B cell (primary cell): ENCODE data around the gene PPAN. TPM values are rescaled to one million over a fixed set of nuclear protein-coding genes. Genes with fewer than 3 reads are reported as not detected.

Experiments used
- ATAC-seq: fragments of 200-7000 bp; cut with Tn5 transposase; one replicate; pipeline ENCODE4 v1.10.0; 2021; ENCODE audit warnings: low read depth, mild to moderate bottlenecking, moderate number of reproducible peaks, moderate library complexity
- CTCF ChIA-PET: fragments of 350-600 bp; sonication (Branson Sonifier 250); formaldehyde crosslinking; loops from one replicate; lab custom pipeline; 2021; ENCODE audit warnings: antibody characterized with exemption, inconsistent platforms; lab: Charles Lee
- POLR2A ChIA-PET: fragments of 350-600 bp; sonication (Branson Sonifier 250); formaldehyde crosslinking; loops from one replicate; lab custom pipeline; 2021; ENCODE audit warnings: antibody characterized with exemption; lab: Charles Lee
- DNase-seq: peaks from one replicate; pipeline ENCODE4 v3.0.0; 2013
- H2AFZ ChIP-seq: 2 replicates; pipeline ENCODE4 v1.6.1; 2012; ENCODE audit warnings: mild to moderate bottlenecking, low read depth, low read length; ENCODE audit not compliant: insufficient read depth, poor library complexity, severe bottlenecking
- H3K27ac ChIP-seq, 2 donors: 1 replicate in 1 of 2; 2 replicates in 1 of 2; pipeline ENCODE4 v1.5.1; 2012 to 2013; ENCODE audit warnings: low read length in 2 of 2, mild to moderate bottlenecking in 2 of 2, moderate library complexity in 1 of 2
- H3K27me3 ChIP-seq, 4 experiments: fragments of 200-600 bp in 1 of 4; sonication (generic) in 1 of 4; replicated peaks in 1 of 4; 1 replicate in 2 of 4; 2 replicates in 2 of 4; pipeline versions ENCODE4 v1.6.1 to v1.7.0; 2013 to 2016; ENCODE audit warnings: low read length in 3 of 4, mild to moderate bottlenecking in 2 of 4, mixed read lengths in 1 of 4, moderate library complexity in 1 of 4; ENCODE audit not compliant: insufficient read depth in 4 of 4, control insufficient read depth in 3 of 4; ENCODE audit errors: control extremely low read depth in 1 of 4
- H3K36me3 ChIP-seq, 2 experiments: replicated peaks in 1 of 2; 1 replicate in 1 of 2; 2 replicates in 1 of 2; pipeline versions ENCODE4 v1.6.1 to v1.7.1; 2013; ENCODE audit warnings: low read length in 1 of 2; ENCODE audit not compliant: insufficient read depth in 2 of 2, control insufficient read depth in 1 of 2; ENCODE audit errors: control extremely low read depth in 1 of 2, extremely low read depth in 1 of 2
- H3K4me1 ChIP-seq, 2 donors: fragments of 200-600 bp in 1 of 2; sonication (generic) in 1 of 2; 1 replicate in 1 of 2; 2 replicates in 1 of 2; pipeline versions ENCODE4 v1.5.1 to v1.6.1; 2013 to 2017; ENCODE audit warnings: low read length in 2 of 2; ENCODE audit not compliant: control insufficient read depth in 2 of 2, insufficient read depth in 2 of 2
- H3K4me2 ChIP-seq: replicated peaks from 2 replicates; pipeline ENCODE3; 2012; ENCODE audit warnings: mild to moderate bottlenecking, low read depth, low read length; ENCODE audit not compliant: poor library complexity, severe bottlenecking
- H3K4me3 ChIP-seq, 5 experiments: fragments of 200-600 bp in 1 of 5; sonication (generic) in 1 of 5; 1 replicate in 3 of 5; 2 replicates in 2 of 5; pipeline versions ENCODE4 v1.5.1 to v1.7.0; 2011 to 2016; ENCODE audit warnings: low read length in 4 of 5, mild to moderate bottlenecking in 4 of 5, low read depth in 2 of 5, control low read depth in 1 of 5, moderate library complexity in 1 of 5; ENCODE audit not compliant: insufficient read depth in 1 of 5; ENCODE audit errors: control extremely low read depth in 1 of 5, extremely low read depth in 1 of 5
- H3K79me2 ChIP-seq: fragments of 200-600 bp; sonication (generic); one replicate; pipeline ENCODE4 v1.6.0; 2016; ENCODE audit warnings: low read length; ENCODE audit not compliant: control insufficient read depth, insufficient read depth
- H3K9ac ChIP-seq: fragments of 200-600 bp; sonication (generic); 2 replicates; pipeline ENCODE4 v1.6.1; 2017; ENCODE audit warnings: mild to moderate bottlenecking, low read length, moderate library complexity
- H3K9me3 ChIP-seq, 3 donors: one replicate each; pipeline versions ENCODE4 v1.6.1 to v1.7.1; 2013; ENCODE audit warnings: low read length in 2 of 3; ENCODE audit not compliant: control insufficient read depth in 2 of 3, insufficient read depth in 1 of 3; ENCODE audit errors: control extremely low read depth in 1 of 3
- H4K20me1 ChIP-seq: 2 replicates; pipeline ENCODE4 v1.6.0; 2012; ENCODE audit warnings: mild to moderate bottlenecking, low read length; ENCODE audit not compliant: insufficient read depth, control insufficient read depth, poor library complexity, severe bottlenecking
- H3K27ac Mint-ChIP-seq: one replicate; pipeline ENCODE4 v1.8.0; 2021; ENCODE audit warnings: mixed read lengths
- H3K27me3 Mint-ChIP-seq: one replicate; pipeline ENCODE4 v1.8.0; 2021; ENCODE audit warnings: mixed read lengths
- H3K4me1 Mint-ChIP-seq: one replicate; pipeline ENCODE4 v1.8.0; 2021; ENCODE audit warnings: mixed read lengths
- H3K4me3 Mint-ChIP-seq: one replicate; pipeline ENCODE4 v1.8.0; 2021; ENCODE audit warnings: mixed read lengths
- H3K9me3 Mint-ChIP-seq: one replicate; pipeline ENCODE4 v1.8.0; 2022; ENCODE audit warnings: mixed read lengths; ENCODE audit not compliant: insufficient read depth
- CTCF ChIP-seq: fragments of 200-600 bp; IDR thresholded peaks from one replicate; pipeline ENCODE4 v1.8.0; 2022; ENCODE audit warnings: antibody characterized with exemption, mild to moderate bottlenecking
- EZH2 ChIP-seq: IDR thresholded peaks from 2 replicates; pipeline ENCODE4 v1.6.1; 2012; ENCODE audit warnings: borderline replicate concordance, low read depth, mild to moderate bottlenecking, moderate library complexity, low read length; ENCODE audit not compliant: insufficient read depth, poor library complexity, severe bottlenecking
- WGBS: methylation state at CpG from one replicate; pipeline ENCODE4 v1.1.5; 2013; ENCODE audit warnings: missing lambda C conversion rate; ENCODE audit not compliant: insufficient coverage; 5-methylcytosine and 5-hydroxymethylcytosine counted together
- intact Hi-C: fragments of 100-400 bp; cut with micrococcal nuclease; formaldehyde crosslinking; loops from one replicate; pipeline ENCODE4 v1.10.0; 2022
- polyA plus RNA-seq: library from polyadenylated mRNA; depleted of rRNA; stranded (reverse); fragments of >200 nt; gene quantifications from 2 replicates; pipeline ENCODE4 v1.2.3, GENCODE V29; 2012
- total RNA-seq, 2 donors: library from RNA; stranded (reverse); fragments of 120-200 nt in 1 of 2; gene quantifications; 1 replicate in 1 of 2; 2 replicates in 1 of 2; pipeline versions ENCODE4 v1.2.3 to v1.2.4, GENCODE V29; 2013 to 2022

Gene PPAN
- total and polyA plus RNA-seq, 2 donors (not counting 1 experiment from before 2014, with no cell fraction given), result 42.2 to 88.0 TPM

- Histone ChIP-seq H2AFZ (no peak overlapping the region), H3K9ac (no peak overlapping the region), H3K27ac (peak overlapping the region in 1 of 2 donors; percentile 37), H3K4me2 (no peak overlapping the region), H4K20me1 (no peaks in the 10 kb centered on the region), H3K4me1 (peaks cover 16 to 34% of the 10 kb centered on the region in 2 donors), H3K79me2 (no peaks in the 10 kb centered on the region), H3K36me3 (peaks cover 0 to 14% of the 10 kb centered on the region in 2 experiments), H3K27me3 (no peaks in the 10 kb centered on the region), H3K9me3 (peaks cover 0 to 4% (median 4%) of the 10 kb centered on the region in 3 donors), H3K4me3 (no peak overlapping the region)
- intact Hi-C loops, result no loop called here
- POLR2A ChIA-PET, result no interaction called here
- TF ChIP-seq CTCF (no peak), EZH2 (no peak)
- Mint-ChIP-seq H3K27me3 (no peaks in the 10 kb centered on the region), H3K27ac (peak overlapping the region; percentile 53), H3K4me1 (peaks cover 26% of the 10 kb centered on the region), H3K9me3 (no peaks in the 10 kb centered on the region), H3K4me3 (no peak overlapping the region)
- WGBS, result 95% methylated on average over 20 of the region's 22 CpGs
- CTCF ChIA-PET, result no interaction called here
- ATAC-seq (no peak), DNase-seq (no peak)
These were observed 12.6 kb upstream of the PPAN start for GRCh38 chr19:10093295-10094186.

GRCh38 chr19:10095622-10095947 lies 10.6 kb upstream of the PPAN start:
- TF ChIP-seq CTCF (no peak), EZH2 (no peak)
- Histone ChIP-seq H3K9me3 (peaks cover 0 to 4% (median 4%) of the 10 kb centered on the region in 3 donors), H3K9ac (peak overlapping the region; percentile 33), H3K36me3 (peaks cover 0 to 9% of the 10 kb centered on the region in 2 experiments), H3K27me3 (no peaks in the 10 kb centered on the region), H3K79me2 (no peaks in the 10 kb centered on the region), H3K4me3 (no peak overlapping the region), H2AFZ (peak overlapping the region; percentile 51), H3K4me1 (peaks cover 24 to 44% of the 10 kb centered on the region in 2 donors), H3K4me2 (peak overlapping the region; percentile 97), H4K20me1 (no peaks in the 10 kb centered on the region), H3K27ac (peak overlapping the region; percentile 38 to 62)
- 59% methylated on average over 2 of the region's 7 CpGs for WGBS
- ATAC-seq (no peak), DNase-seq (no peak)
- Mint-ChIP-seq H3K9me3 (no peaks in the 10 kb centered on the region), H3K27ac (peak overlapping the region; percentile 51), H3K4me3 (peak overlapping the region; percentile 56), H3K27me3 (no peaks in the 10 kb centered on the region), H3K4me1 (peaks cover 36% of the 10 kb centered on the region)
- intact Hi-C loops, result loop anchor here (5.0 kb wide), 1 partner anchor 157 kb away; the partner anchor contains the start of gene MRPL4
- ChIA-PET CTCF (interaction anchor here (1.0 to 14.9 kb wide), 7 partner anchors 9 to 165 kb away, joined by 3 to 263 read pairs (median 6); partner anchors contain the start of genes EIF3G, MRPL4, P2RY11 and PPAN), POLR2A (interaction anchor here (0.6 to 3.0 kb wide), 9 partner anchors 10 to 157 kb away, joined by 3 to 26 read pairs (median 4); partner anchors contain the start of genes DNMT1, MRPL4, P2RY11 and PPAN)
